IMR-90 (cell line): ENCODE data around the gene KDM8. TPM values are rescaled to one million over a fixed set of nuclear protein-coding genes. Genes with fewer than 3 reads are reported as not detected.

ENCODE experiments used
- ATAC-seq: fragments of 200-7000 bp; cut with Tn5 transposase; 2 replicates; pipeline ENCODE4 v1.9.1; 2020; ENCODE audit warnings: low read depth, mild to moderate bottlenecking, moderate library complexity
- BruUV-seq: library from RNA; stranded (reverse); fragments of 400-500 nt; replicated peaks from 2 replicates; lab custom pipeline; 2021; lab: Mats Ljungman, UMichigan
- CTCF ChIA-PET: fragments of 300-600 bp; formaldehyde crosslinking; extraction: SDS; loops from one replicate; lab custom pipeline; 2021; ENCODE audit warnings: antibody characterized with exemption; lab: Yijun Ruan, JAX
- POLR2A ChIA-PET: fragments of 300-600 bp; sonication (Branson Sonifier 250); formaldehyde crosslinking; loops from one replicate; lab custom pipeline; 2022; ENCODE audit warnings: antibody characterized with exemption; ENCODE audit not compliant: unreplicated experiment; lab: Charles Lee
- DNase-seq: peaks from one replicate; pipeline ENCODE4 v3.0.0; 2013
- H2AFZ ChIP-seq: replicated peaks from 2 replicates; pipeline ENCODE3; 2013; ENCODE audit warnings: low read length, mild to moderate bottlenecking; ENCODE audit not compliant: poor library complexity
- H2AK5ac ChIP-seq: 2 replicates; pipeline ENCODE4 v1.6.1; 2013; ENCODE audit warnings: low read depth, low read length, inconsistent platforms
- H2AK9ac ChIP-seq: replicated peaks from 2 replicates; pipeline ENCODE3; 2013; ENCODE audit warnings: mild to moderate bottlenecking, low read depth, low read length, moderate library complexity; ENCODE audit not compliant: poor library complexity
- H2BK120ac ChIP-seq: 2 replicates; pipeline ENCODE4 v1.6.1; 2013; ENCODE audit warnings: low read depth, low read length, inconsistent platforms
- H2BK15ac ChIP-seq: 3 replicates; pipeline ENCODE4 v1.6.1; 2013; ENCODE audit warnings: low read depth, low read length, inconsistent platforms
- H2BK20ac ChIP-seq: 2 replicates; pipeline ENCODE4 v1.6.1; 2013; ENCODE audit warnings: low read depth, mild to moderate bottlenecking, inconsistent platforms, low read length, moderate library complexity
- H2BK5ac ChIP-seq: 2 replicates; pipeline ENCODE4 v1.6.1; 2013; ENCODE audit warnings: mild to moderate bottlenecking, low read depth, low read length, inconsistent platforms; ENCODE audit not compliant: poor library complexity, severe bottlenecking
- H3K14ac ChIP-seq: replicated peaks from 2 replicates; pipeline ENCODE4 v1.6.1; 2013; ENCODE audit warnings: low read depth, low read length, inconsistent platforms
- H3K18ac ChIP-seq: 2 replicates; pipeline ENCODE4 v1.6.1; 2013; ENCODE audit warnings: low read depth, low read length, control low read depth
- H3K23ac ChIP-seq: 2 replicates; pipeline ENCODE4 v1.6.1; 2013; ENCODE audit warnings: low read depth, low read length, inconsistent platforms
- H3K27ac ChIP-seq: 2 replicates; pipeline ENCODE4 v1.5.1; 2013; ENCODE audit warnings: mild to moderate bottlenecking, control low read depth, low read length; ENCODE audit not compliant: insufficient read depth
- H3K27me3 ChIP-seq: 2 replicates; pipeline ENCODE4 v1.6.1; 2013; ENCODE audit warnings: low read length; ENCODE audit not compliant: control insufficient read depth, insufficient read depth
- H3K36me3 ChIP-seq: 2 replicates; pipeline ENCODE4 v1.6.1; 2013; ENCODE audit warnings: low read length, mixed read lengths; ENCODE audit not compliant: control insufficient read depth, insufficient read depth
- H3K4ac ChIP-seq: 2 replicates; pipeline ENCODE4 v1.6.1; 2013; ENCODE audit warnings: low read depth, low read length, inconsistent platforms
- H3K4me1 ChIP-seq: 2 replicates; pipeline ENCODE4 v1.6.1; 2013; ENCODE audit warnings: low read length, mixed read lengths; ENCODE audit not compliant: control insufficient read depth, insufficient read depth
- H3K4me2 ChIP-seq: 2 replicates; pipeline ENCODE4 v1.6.1; 2013; ENCODE audit warnings: low read depth, mild to moderate bottlenecking, control low read depth, low read length, moderate library complexity
- H3K4me3 ChIP-seq: 2 replicates; pipeline ENCODE4 v1.5.1; 2013; ENCODE audit warnings: low read depth, mild to moderate bottlenecking, control low read depth, low read length, moderate library complexity; ENCODE audit not compliant: insufficient read depth
- H3K56ac ChIP-seq: 2 replicates; pipeline ENCODE4 v1.6.1; 2013; ENCODE audit warnings: low read length, inconsistent platforms; ENCODE audit not compliant: insufficient read depth; ENCODE audit errors: extremely low read depth
- H3K79me1 ChIP-seq, 2 experiments: 2 replicates each; pipeline ENCODE4 v1.6.1; 2013; ENCODE audit warnings: low read length in 2 of 2, inconsistent platforms in 1 of 2, low read depth in 1 of 2
- H3K9ac ChIP-seq: 2 replicates; pipeline ENCODE4 v1.6.1; 2013; ENCODE audit warnings: low read depth, low read length, control low read depth
- H3K9me1 ChIP-seq: 2 replicates; pipeline ENCODE4 v1.6.1; 2013; ENCODE audit warnings: low read length, inconsistent platforms; ENCODE audit not compliant: insufficient read depth
- H3K9me3 ChIP-seq: 2 replicates; pipeline ENCODE4 v1.6.1; 2013; ENCODE audit warnings: low read length; ENCODE audit not compliant: control insufficient read depth, insufficient read depth
- H4K20me1 ChIP-seq: 2 replicates; pipeline ENCODE4 v1.6.1; 2013; ENCODE audit warnings: low read length, inconsistent platforms; ENCODE audit not compliant: insufficient read depth
- H4K5ac ChIP-seq: 2 replicates; pipeline ENCODE4 v1.6.1; 2013; ENCODE audit warnings: mild to moderate bottlenecking, low read depth, low read length, control low read depth
- H4K8ac ChIP-seq, 2 experiments: 2 replicates each; pipeline ENCODE4 v1.6.1; 2013; ENCODE audit warnings: low read depth in 2 of 2, low read length in 2 of 2, control low read depth in 1 of 2, inconsistent platforms in 1 of 2
- H4K91ac ChIP-seq: 2 replicates; pipeline ENCODE4 v1.6.1; 2013; ENCODE audit warnings: low read depth, low read length, inconsistent platforms; ENCODE audit not compliant: insufficient read depth
- CTCF ChIP-seq: conservative IDR thresholded peaks from 2 replicates; pipeline ENCODE4 v1.5.1; 2012; ENCODE audit warnings: mild to moderate bottlenecking, low read depth, low read length, improper control_type of control experiment
- MAFK ChIP-seq: IDR thresholded peaks from 2 replicates; pipeline ENCODE4 v1.6.1; 2012; ENCODE audit warnings: low read depth, low read length, improper control_type of control experiment
- NFE2L2 ChIP-seq: fragments of 150-350 bp; IDR thresholded peaks from 2 replicates; pipeline ENCODE4 v1.6.1; 2016; ENCODE audit warnings: low read depth, mild to moderate bottlenecking, low read length
- RCOR1 ChIP-seq: IDR thresholded peaks from 2 replicates; pipeline ENCODE4 v1.6.1; 2012; ENCODE audit warnings: mild to moderate bottlenecking, low read length, improper control_type of control experiment; ENCODE audit not compliant: insufficient replicate concordance
- WGBS, 2 experiments: methylation state at CpG; one replicate each; pipeline versions ENCODE4 v1.1.5 to v1.1.7; 2013; ENCODE audit warnings: missing lambda C conversion rate in 2 of 2; ENCODE audit not compliant: insufficient read length in 1 of 2; ENCODE audit errors: extremely low coverage in 2 of 2; 5-methylcytosine and 5-hydroxymethylcytosine counted together
- dilution Hi-C: fragments of 300-500 bp; cut with HindIII; formaldehyde crosslinking; loops from one replicate; pipeline ENCODE4 v1.14.3; 2018; ENCODE audit warnings: low sequenced_read_pairs; ENCODE audit not compliant: unreplicated experiment
- in situ Hi-C: fragments of 300-500 bp; cut with MboI; formaldehyde crosslinking; loops from 3 replicates; pipeline ENCODE4 v1.14.3; 2019; ENCODE audit warnings: low sequenced_read_pairs, inconsistent platforms, mixed read lengths
- intact Hi-C: fragments of 100-400 bp; cut with micrococcal nuclease; formaldehyde crosslinking; loops from 2 replicates; pipeline ENCODE4 v1.10.0; 2022
- polyA plus RNA-seq, 3 experiments: library from polyadenylated mRNA; depleted of rRNA; stranded (reverse); fragments of >200 nt; gene quantifications; 2 replicates each; pipeline ENCODE4 v1.2.3, GENCODE V29; 2012; ENCODE audit warnings: low replicate concordance in 1 of 3
- total RNA-seq: library from RNA; depleted of rRNA; stranded (reverse); fragments of >200 nt; gene quantifications from 2 replicates; pipeline ENCODE4 v1.2.3, GENCODE V29; 2012

Gene KDM8
- total and polyA plus RNA-seq, 2 of the 4 experiments (the other 2 are of a cell fraction), result 3.2 to 3.8 TPM

GRCh38 chr16:27193300-27193990, 9.9 kb upstream of the KDM8 start:
- Histone ChIP-seq H3K4me2 (no peak overlapping the region), H4K91ac (no peak overlapping the region), H3K9ac (no peak overlapping the region), H3K79me1 (no peaks in the 10 kb centered on the region), H3K14ac (no peak overlapping the region), H2AK9ac (no peak overlapping the region), H2AFZ (no peak overlapping the region), H2BK20ac (no peak overlapping the region), H3K4me1 (no peaks in the 10 kb centered on the region), H3K23ac (no peak overlapping the region), H3K18ac (no peak overlapping the region), H3K27ac (no peak overlapping the region), H2BK15ac (no peak overlapping the region), H3K9me1 (peaks cover 4% of the 10 kb centered on the region; the same call in 1 of the 2 replicates), H3K4me3 (no peak overlapping the region), H3K4ac (no peak overlapping the region), H4K20me1 (no peaks in the 10 kb centered on the region), H2BK120ac (no peak overlapping the region), H3K36me3 (no peaks in the 10 kb centered on the region), H4K5ac (no peak overlapping the region), H2BK5ac (no peak overlapping the region), H3K9me3 (no peaks in the 10 kb centered on the region), H3K56ac (no peak overlapping the region), H4K8ac (no peak overlapping the region), H2AK5ac (no peak overlapping the region), H3K27me3 (peaks cover 30% of the 10 kb centered on the region)
- ATAC-seq (no peak), DNase-seq (no peak)
- intact Hi-C loops (no loop called here), in situ Hi-C loops (no loop called here), dilution Hi-C loops (no loop called here)
- BruUV-seq, result no TSS peak
- no peak for TF ChIP-seq RCOR1
- no peak for TF ChIP-seq MAFK
- TF ChIP-seq NFE2L2, result no peak
- TF ChIP-seq CTCF, result 0 out of 2 replicates have a peak, but pooled peaks have one; percentile 5
- WGBS, 2 experiments, result no CpG with 5 or more reads among the region's 6 CpGs
- CTCF ChIA-PET, result interaction anchor here (0.7 kb wide), 1 partner anchor 14 kb away, joined by 3 read pairs; no protein-coding TSS in a partner anchor
- POLR2A ChIA-PET, result no interaction called here
